Spleen (tissue), 11 donors: ENCODE results near the gene CALCB. TPM values are rescaled to one million over a fixed set of nuclear protein-coding genes. Genes with fewer than 3 reads are reported as not detected.

Experiments used
- DNase-seq: peaks from one replicate; pipeline ENCODE4 v3.0.0-alpha.2; 2020
- H3K27ac ChIP-seq, 8 donors: fragments of 200-600 bp; sonication (generic) in 7 of 8; 1 replicate in 4 of 8; 2 replicates in 4 of 8; pipeline versions ENCODE4 v1.5.0 to v1.8.0; 2016 to 2021; ENCODE audit warnings: inconsistent platforms in 4 of 8, mild to moderate bottlenecking in 4 of 8, moderate library complexity in 1 of 8
- H3K27me3 ChIP-seq, 7 donors: fragments of 200-600 bp; sonication (generic) in 6 of 7; replicated peaks in 1 of 7; 1 replicate in 4 of 7; 2 replicates in 3 of 7; pipeline versions ENCODE4 v1.5.0 to v1.8.0; 2016 to 2021; ENCODE audit warnings: inconsistent platforms in 3 of 7, mild to moderate bottlenecking in 1 of 7
- H3K36me3 ChIP-seq, 6 donors: fragments of 200-600 bp; sonication (generic) in 5 of 6; 1 replicate in 4 of 6; 2 replicates in 2 of 6; pipeline versions ENCODE4 v1.5.0 to v1.8.0; 2016 to 2021; ENCODE audit warnings: inconsistent platforms in 2 of 6
- H3K4me1 ChIP-seq, 6 donors: fragments of 200-600 bp; sonication (generic) in 5 of 6; 1 replicate in 3 of 6; 2 replicates in 3 of 6; pipeline versions ENCODE4 v1.5.0 to v1.8.0; 2016 to 2021; ENCODE audit warnings: inconsistent platforms in 3 of 6
- H3K4me3 ChIP-seq, 8 donors: fragments of 200-600 bp; sonication (generic) in 7 of 8; 1 replicate in 4 of 8; 2 replicates in 4 of 8; pipeline versions ENCODE4 v1.5.0 to v1.8.0; 2016 to 2021; ENCODE audit warnings: inconsistent platforms in 4 of 8, mild to moderate bottlenecking in 4 of 8, moderate library complexity in 2 of 8
- H3K9me3 ChIP-seq, 8 donors: fragments of 200-600 bp; sonication (generic) in 7 of 8; 1 replicate in 4 of 8; 2 replicates in 4 of 8; pipeline versions ENCODE4 v1.5.0 to v1.8.0; 2016 to 2021; ENCODE audit warnings: inconsistent platforms in 4 of 8
- POLR2A ChIP-seq, 3 donors: fragments of 450-650 bp; IDR thresholded peaks; one replicate each; pipeline ENCODE4 v1.5.1; 2017; ENCODE audit warnings: antibody characterized with exemption in 3 of 3, mild to moderate bottlenecking in 1 of 3
- POLR2AphosphoS5 ChIP-seq, 3 donors: sonication (generic); formaldehyde crosslinking; IDR thresholded peaks; one replicate each; pipeline ENCODE4 v1.5.1; 2017; ENCODE audit warnings: antibody characterized with exemption in 3 of 3
- WGBS, 5 donors: extraction: QIAGEN DNeasy Blood & Tissue Kit in 3 of 5; methylation state at CpG; one replicate each; pipeline versions ENCODE4 v1.1.5 to v1.1.7; 2013 to 2018; 5-methylcytosine and 5-hydroxymethylcytosine counted together
- intact Hi-C: fragments of 100-400 bp; cut with DNase I; formaldehyde crosslinking; loops from one replicate; pipeline ENCODE4 v1.15.0; 2023; ENCODE audit warnings: low total_unique reads
- polyA plus RNA-seq, 3 donors: library from polyadenylated mRNA; stranded (reverse); fragments of 200-250 nt; gene quantifications; one replicate each; pipeline ENCODE4 v1.2.1, GENCODE V29; 2013
- total RNA-seq, 7 donors: library from RNA; depleted of rRNA in 3 of 7; stranded (reverse); fragments of >200 nt in 3 of 7; fragmentation: NEBNext Ultra II Directional in 4 of 7; extraction: Animal tissue kit (Norgen Biotek cat#: 25700) in 4 of 7; gene quantifications; one replicate each; pipeline versions ENCODE4 v1.1.0 to v1.2.1, GENCODE V29; 2016 to 2021
- TF ChIP-seq, protein P1 (sequence below), 11 experiments: fragments of 200-600 bp in 7 of 11; fragments of 450-650 bp in 4 of 11; sonication (generic) in 4 of 11; IDR thresholded peaks in 8 of 11; conservative IDR thresholded peaks in 3 of 11; 1 replicate in 7 of 11; 2 replicates in 4 of 11; pipeline versions ENCODE4 v1.4.0 to v1.8.0; 2016 to 2021; ENCODE audit warnings: antibody characterized with exemption in 11 of 11, inconsistent platforms in 4 of 11, mild to moderate bottlenecking in 1 of 11
- donor health status: healthy with polysubstance abuse.
- donor health status: DM: no; HTN: no; CAD: no; lungs with moderate emphysema.
- donor health status: DM: no; HTN: no; CAD: no.
- donor health status: Bipolar disorder and iron deficiency.
- donor health status: healthy.
- donor health status: DM: no; HTN: no; CAD: no.
- donor health status: DM: yes; HTN: yes; CAD: no.

CALCB gene
- total and polyA plus RNA-seq, 10 donors, result 0.03 to 1.2 (median 0.41) TPM; not detected in 2

DNA sequence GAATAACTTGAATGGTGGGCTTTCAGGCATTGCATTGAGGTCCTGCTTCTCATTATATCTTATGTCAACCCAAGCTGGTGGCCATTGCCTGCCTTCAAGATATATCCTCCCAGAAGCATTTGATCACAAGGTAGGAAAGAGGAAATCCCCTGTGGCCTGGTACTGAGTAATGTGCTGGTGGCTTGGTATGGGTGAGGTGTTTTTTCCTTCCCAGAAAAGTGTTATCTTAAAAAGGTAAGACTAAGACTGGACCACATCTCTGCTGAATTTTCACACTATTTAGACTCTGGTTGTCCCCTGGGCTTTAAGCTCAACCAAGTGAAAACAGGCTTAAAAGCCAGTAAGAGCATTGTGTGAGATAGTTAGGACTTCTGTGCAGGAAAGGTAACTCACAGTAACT, 45.0 kb downstream of the CALCB start:
- H3K9me3 ChIP-seq, result no peaks in the 10 kb centered on the region
- no peak overlapping the region for H3K27ac ChIP-seq
- intact Hi-C loops, result no loop called here
- H3K4me1 ChIP-seq, result peaks cover 0 to 22% (median 18%) of the 10 kb centered on the region in 6 donors
- no peak overlapping the region for H3K4me3 ChIP-seq
- TF ChIP-seq POLR2AphosphoS5 (IDR thresholded peaks at IDR 0.05) (no peak), POLR2A (IDR thresholded peaks at IDR 0.05) (no peak)
- TF ChIP-seq, protein P1, sequence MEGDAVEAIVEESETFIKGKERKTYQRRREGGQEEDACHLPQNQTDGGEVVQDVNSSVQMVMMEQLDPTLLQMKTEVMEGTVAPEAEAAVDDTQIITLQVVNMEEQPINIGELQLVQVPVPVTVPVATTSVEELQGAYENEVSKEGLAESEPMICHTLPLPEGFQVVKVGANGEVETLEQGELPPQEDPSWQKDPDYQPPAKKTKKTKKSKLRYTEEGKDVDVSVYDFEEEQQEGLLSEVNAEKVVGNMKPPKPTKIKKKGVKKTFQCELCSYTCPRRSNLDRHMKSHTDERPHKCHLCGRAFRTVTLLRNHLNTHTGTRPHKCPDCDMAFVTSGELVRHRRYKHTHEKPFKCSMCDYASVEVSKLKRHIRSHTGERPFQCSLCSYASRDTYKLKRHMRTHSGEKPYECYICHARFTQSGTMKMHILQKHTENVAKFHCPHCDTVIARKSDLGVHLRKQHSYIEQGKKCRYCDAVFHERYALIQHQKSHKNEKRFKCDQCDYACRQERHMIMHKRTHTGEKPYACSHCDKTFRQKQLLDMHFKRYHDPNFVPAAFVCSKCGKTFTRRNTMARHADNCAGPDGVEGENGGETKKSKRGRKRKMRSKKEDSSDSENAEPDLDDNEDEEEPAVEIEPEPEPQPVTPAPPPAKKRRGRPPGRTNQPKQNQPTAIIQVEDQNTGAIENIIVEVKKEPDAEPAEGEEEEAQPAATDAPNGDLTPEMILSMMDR (IDR thresholded peaks at IDR 0.05 in 8 of 11, conservative IDR thresholded peaks at IDR 0.05 in 3 of 11), result no peak
- DNase-seq, result no peak
- no peaks in the 10 kb centered on the region for H3K36me3 ChIP-seq
- peaks cover 0 to 66% (median 20%) of the 10 kb centered on the region in 7 donors for H3K27me3 ChIP-seq

DNA sequence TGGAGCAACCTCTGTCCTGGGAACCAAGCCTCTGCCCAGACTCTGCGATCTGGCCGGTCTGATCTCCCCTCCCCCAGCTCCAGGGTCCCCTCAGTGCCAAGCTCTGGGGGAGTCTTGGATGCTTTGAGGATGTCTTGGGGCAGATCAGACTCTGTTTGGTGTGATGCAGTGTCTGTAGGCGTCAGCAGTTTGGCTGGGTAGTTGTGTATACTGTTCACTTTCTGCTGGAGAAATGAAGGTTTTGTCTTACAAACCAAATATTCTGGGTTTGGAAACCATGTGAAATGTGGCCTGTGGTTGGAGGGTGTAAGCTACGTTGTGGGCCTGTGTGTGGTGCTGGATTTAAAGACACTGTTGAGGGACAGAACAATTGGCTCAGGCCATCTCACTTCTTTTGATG, 46.0 kb downstream of the CALCB start:
- Histone ChIP-seq H3K27ac (no peak overlapping the region), H3K36me3 (no peaks in the 10 kb centered on the region), H3K27me3 (peaks cover 0 to 63% (median 20%) of the 10 kb centered on the region in 7 donors), H3K4me1 (peaks cover 0 to 13% (median 8%) of the 10 kb centered on the region in 6 donors), H3K9me3 (no peaks in the 10 kb centered on the region), H3K4me3 (no peak overlapping the region)
- no peak for TF ChIP-seq POLR2AphosphoS5 (IDR thresholded peaks at IDR 0.05)
- TF ChIP-seq, protein P1 (IDR thresholded peaks at IDR 0.05 in 8 of 11, conservative IDR thresholded peaks at IDR 0.05 in 3 of 11), result no peak
- TF ChIP-seq POLR2A (IDR thresholded peaks at IDR 0.05), result no peak
- intact Hi-C loops, result no loop called here
- 68 to 88% (median 78%) methylated on average over 2 to 4 of the region's 4 CpGs for WGBS, 5 donors
- DNase-seq, result no peak

DNA sequence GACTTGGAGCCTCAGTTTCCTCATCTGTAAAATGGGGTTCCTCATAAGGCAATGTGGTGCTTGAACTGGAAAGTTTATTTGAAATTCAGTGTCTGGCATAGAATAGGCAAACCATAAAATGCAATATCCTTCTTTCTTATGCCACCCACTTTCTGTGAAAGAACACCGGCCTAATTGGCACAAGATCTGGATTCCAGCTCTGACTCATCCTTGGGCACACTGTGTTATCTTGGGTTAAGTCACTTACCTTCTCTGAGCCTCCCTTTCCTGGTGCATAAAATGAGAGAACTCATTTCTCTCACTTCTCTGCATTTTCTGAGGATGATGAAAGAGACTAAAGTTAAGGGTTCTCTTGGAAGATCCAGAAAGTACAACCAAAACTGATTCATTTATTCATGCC, 46.4 kb downstream of the CALCB start:
- DNase-seq, result no peak
- WGBS, 5 donors, result 76 to 89% (median 83%) methylated on average over 1 of the region's 1 CpG
- Histone ChIP-seq H3K27ac (no peak overlapping the region), H3K27me3 (peaks cover 0 to 60% (median 15%) of the 10 kb centered on the region in 7 donors), H3K36me3 (no peaks in the 10 kb centered on the region), H3K4me1 (peaks cover 0 to 8% (median 4%) of the 10 kb centered on the region in 6 donors), H3K9me3 (no peaks in the 10 kb centered on the region), H3K4me3 (no peak overlapping the region)
- intact Hi-C loops, result no loop called here
- no peak for TF ChIP-seq POLR2AphosphoS5 (IDR thresholded peaks at IDR 0.05)
- TF ChIP-seq, protein P1 (IDR thresholded peaks at IDR 0.05 in 8 of 11, conservative IDR thresholded peaks at IDR 0.05 in 3 of 11), result no peak
- no peak for TF ChIP-seq POLR2A (IDR thresholded peaks at IDR 0.05)

- Histone ChIP-seq H3K9me3 (no peaks in the 10 kb centered on the region), H3K27me3 (peaks cover 0 to 23% (median 0%) of the 10 kb centered on the region in 7 donors), H3K36me3 (no peaks in the 10 kb centered on the region), H3K4me1 (no peaks in the 10 kb centered on the region), H3K27ac (no peak overlapping the region), H3K4me3 (no peak overlapping the region)
- TF ChIP-seq POLR2AphosphoS5 (IDR thresholded peaks at IDR 0.05) (no peak), POLR2A (IDR thresholded peaks at IDR 0.05) (no peak)
- TF ChIP-seq, protein P1 (IDR thresholded peaks at IDR 0.05 in 8 of 11, conservative IDR thresholded peaks at IDR 0.05 in 3 of 11), result no peak
- no peak for DNase-seq
- 80 to 100% (median 85%) methylated on average over 1 of the region's 1 CpG for WGBS, 5 donors
- intact Hi-C loops, result no loop called here
Observed at GRCh38 chr11:15123849-15124248, 50.5 kb downstream of the CALCB start.
